HG02870 (cell line): ENCODE results near the gene LGALS9B.
A peak's percentile ranks its signal among the peaks of the same experiment; 100 is the strongest.
"Not testable (repeated sequence)": the region's sequence is repeated elsewhere in the genome, so short reads cannot be mapped to it uniquely, and the experiment has no call there.

Source experiments
- ATAC-seq: cut with Tn5 transposase; IDR thresholded peaks from one replicate; pipeline ENCODE4 v1.9.1; 2021; ENCODE audit warnings: mild to moderate bottlenecking, moderate library complexity; ENCODE audit not compliant: unreplicated experiment

The LGALS9B gene

DNA sequence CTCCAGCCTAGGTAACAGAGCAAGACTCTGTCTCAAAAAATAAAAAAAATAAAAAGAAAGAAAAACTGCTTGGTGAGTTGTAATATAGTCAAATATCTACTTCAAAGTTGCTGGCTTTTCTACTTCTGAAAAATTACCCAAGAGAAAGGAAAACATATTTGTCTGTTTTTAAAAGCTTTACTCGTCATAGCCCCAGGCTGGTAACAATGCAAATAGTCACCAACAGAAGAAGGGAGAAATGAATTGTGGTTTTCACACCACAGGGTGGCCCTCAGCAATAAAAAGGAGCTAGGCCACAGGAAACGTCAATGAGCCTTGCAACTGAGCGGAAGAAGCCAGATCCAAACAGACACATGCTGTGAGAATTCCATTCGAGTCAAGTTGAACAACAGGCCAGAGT is 1.8 kb upstream of the LGALS9B start:
- ATAC-seq: not testable (repeated sequence)

DNA sequence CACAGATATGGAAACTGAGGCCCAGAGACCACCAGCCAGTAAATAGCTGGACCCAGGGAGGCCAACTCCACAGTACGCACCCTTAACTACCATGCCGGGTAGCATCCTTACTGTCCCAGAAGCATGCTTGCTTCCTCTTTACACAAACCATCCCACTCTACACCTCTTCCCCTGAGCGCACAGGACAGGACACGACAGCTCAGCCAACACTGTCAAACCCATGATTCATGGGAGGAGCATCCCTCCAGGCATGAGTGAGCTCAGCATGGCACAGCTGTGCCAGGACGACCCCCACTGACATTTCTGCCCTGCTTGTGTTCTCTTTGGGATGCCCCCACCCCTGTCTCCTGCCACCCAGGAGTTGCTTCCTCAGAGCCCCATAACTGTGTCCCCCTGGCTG is 340 bp downstream of the LGALS9B start:
- ATAC-seq: peak; percentile 27

GRCh38 chr17:20466553-20466952 is 786 bp downstream of the LGALS9B start:
- ATAC-seq: not testable (repeated sequence)

DNA sequence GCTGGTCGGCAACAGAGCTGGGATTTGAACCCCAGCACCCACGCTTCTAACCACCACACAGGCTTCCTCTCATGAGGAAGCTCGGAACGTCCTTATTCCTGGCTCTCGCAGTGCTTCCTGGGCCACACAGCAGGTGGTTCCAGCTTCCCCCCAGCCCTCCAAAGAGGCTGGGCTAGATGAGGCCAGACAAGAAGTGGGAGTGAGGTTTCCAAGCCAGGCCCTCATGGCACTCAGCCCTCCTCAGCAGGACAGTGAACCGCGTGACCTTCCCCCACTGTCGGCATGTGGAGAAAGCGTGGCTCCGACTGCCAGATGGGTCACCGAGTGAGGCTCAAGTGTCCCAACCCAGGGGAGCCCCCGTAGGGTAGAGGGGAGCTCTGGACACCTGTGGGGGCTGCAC is 1.8 kb downstream of the LGALS9B start:
- not testable (repeated sequence) for ATAC-seq

DNA sequence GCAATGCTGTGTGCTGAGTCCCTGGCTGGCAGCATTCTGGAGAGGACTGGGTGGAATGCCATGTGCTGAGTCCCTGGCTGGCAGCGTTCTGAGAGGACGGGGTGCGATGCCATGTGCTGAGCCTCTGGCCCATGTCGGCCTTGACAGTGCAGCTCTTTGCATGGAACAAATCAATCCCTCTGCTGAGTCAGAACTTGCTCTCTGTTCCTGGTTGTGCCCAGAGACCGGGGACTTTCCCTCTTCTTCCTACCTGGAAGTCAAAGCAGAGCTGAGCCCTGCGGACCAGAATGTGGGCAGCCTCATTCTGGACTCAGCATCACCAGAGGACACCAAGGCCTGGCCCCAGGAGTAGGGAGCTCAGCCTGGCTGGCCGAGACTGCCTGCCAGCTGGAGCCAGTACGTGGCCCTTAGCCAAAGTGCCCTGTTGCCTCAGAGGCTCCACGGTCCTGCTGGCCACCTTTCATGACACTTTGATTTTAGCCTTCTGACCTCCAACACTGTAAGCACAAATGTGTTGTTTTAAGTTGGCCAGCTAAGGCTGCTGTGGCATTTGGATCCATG is 2.4 kb downstream of the LGALS9B start:
- ATAC-seq: not testable (repeated sequence)

DNA sequence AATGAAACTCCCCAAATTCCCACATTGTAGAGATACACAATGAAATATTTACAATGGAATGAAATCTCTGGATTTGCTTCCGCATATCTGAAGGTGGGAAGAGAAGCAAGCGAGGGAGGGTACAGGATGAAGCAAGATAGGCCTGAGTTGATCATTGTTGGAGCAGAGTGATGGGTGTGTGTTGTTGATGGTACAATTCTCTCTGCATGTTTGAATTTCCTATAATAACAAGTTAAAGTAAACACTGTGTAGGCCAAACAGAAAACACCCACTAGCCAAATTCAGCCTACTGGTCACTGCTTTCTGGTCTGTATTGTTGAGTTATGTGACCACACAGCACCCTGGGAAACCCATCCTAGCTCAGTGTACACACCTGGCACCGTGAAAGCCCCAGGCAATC is 5.2 kb downstream of the LGALS9B start:
- ATAC-seq: not testable (repeated sequence)

DNA sequence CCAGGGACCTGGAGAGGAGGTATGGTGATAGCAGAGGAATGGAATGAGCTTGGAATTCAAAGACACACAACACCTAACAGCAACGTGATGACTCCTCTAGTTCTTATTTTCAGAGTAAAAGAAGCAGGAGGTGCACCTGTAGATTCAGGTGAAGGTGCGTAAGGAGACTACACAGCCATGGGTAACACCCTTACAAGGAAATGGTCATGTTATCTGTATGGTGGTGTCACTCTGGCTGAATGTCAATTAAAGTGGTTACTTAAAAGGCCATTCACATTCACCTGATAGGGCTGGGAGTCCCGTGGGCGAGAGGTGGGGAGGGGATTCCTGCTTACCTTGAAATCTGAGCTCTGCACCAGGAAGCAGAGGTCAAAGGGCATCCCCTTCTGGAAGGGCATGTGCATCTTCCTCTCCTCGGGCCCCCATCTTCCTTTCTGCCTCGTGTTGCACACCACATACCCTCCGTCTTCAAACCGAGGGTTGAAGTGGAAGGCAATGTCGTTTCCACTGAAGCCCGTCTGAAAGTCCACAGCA is 9.4 kb downstream of the LGALS9B start:
- not testable (repeated sequence) for ATAC-seq

DNA sequence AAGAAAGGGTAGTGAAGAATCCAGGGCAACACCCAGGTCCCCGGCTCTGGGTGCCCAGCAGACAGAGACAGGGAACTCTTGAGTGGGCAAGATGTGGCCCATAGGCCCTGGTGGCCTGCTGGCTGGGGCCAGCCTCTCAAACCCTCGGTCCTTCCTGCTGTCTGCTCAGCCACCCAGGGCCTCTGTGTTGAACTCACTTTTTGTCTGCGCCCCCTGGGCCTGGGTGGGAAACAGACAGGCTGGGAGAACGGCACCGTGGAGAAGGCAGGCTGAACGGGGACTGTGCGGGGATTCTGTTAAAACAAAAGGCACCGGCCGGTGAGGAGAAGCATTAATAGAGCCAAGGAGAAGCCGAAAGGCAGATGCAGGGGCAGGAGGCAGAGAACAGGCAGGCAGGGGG is 12.2 kb downstream of the LGALS9B start:
- ATAC-seq: not testable (repeated sequence)

- ATAC-seq: not testable (repeated sequence)
Observed at GRCh38 chr17:20453820-20454434, 13.4 kb downstream of the LGALS9B start.

- peak; percentile 73 for ATAC-seq
Observed at GRCh38 chr17:20450852-20451251, 16.5 kb downstream of the LGALS9B start.

GRCh38 chr17:20447534-20448321 is 19.6 kb downstream of the LGALS9B start:
- ATAC-seq: not testable (repeated sequence)

GRCh38 chr17:20446895-20447294 is 20.4 kb downstream of the LGALS9B start:
- ATAC-seq: not testable (repeated sequence)

DNA sequence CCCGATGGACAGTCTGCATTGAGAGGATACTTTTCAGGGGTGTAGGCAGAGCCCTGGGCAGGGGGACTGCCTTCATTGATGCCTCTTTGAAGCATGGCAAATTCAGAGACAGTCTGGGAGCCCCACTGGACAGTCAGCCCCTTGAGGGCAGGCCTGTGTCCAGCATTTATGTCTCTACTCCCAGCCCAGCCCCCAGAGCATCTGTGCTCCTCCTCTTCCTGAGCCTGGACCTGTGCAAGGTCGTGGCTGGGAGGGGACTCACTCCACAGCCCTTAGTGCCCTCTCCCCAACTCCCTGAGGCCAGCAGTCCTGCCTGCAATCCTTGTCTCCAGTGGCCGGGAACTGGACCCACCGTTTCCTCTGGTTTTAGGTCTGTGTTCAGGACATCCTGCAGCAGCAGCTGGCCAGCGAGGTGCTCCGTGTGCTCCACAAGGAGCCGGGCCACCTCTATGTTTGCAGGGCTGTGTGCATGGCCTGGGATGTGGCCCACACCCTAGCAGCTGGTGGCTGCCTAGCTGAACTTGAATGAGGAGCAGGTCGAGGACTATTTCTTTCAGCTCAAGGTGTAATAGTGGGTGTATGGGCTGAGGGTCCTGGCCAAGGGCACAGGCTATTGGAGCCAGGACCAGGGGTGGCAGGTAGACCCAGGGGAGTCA is 22.6 kb downstream of the LGALS9B start:
- not testable (repeated sequence) for ATAC-seq

DNA sequence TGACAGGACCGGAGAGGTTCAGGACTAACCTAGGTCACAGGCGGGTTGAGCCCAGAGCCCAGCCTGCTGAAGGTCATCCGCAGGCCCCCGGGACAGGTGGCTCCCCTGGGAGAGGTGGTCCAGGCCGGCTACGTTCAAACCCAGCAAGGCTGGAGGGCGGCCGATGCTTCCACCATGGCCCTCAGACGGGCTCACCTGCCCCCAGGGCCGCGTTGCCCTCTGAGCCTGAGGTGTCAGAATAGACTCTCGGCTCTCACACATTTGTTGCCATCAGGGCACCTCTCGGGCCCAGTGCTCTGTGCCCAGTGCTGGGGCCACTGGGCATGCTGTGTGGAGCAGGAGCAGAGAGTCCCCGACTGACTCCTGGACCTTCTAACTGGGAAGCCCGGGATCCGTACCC is 23.2 kb downstream of the LGALS9B start:
- not testable (repeated sequence) for ATAC-seq

- not testable (repeated sequence) for ATAC-seq
Observed at GRCh38 chr17:20443632-20444031, 23.7 kb downstream of the LGALS9B start.

- ATAC-seq: not testable (repeated sequence)
Observed at GRCh38 chr17:20440665-20441064, 26.7 kb downstream of the LGALS9B start.

GRCh38 chr17:20435166-20435565 is 32.2 kb downstream of the LGALS9B start:
- ATAC-seq: not testable (repeated sequence)

DNA sequence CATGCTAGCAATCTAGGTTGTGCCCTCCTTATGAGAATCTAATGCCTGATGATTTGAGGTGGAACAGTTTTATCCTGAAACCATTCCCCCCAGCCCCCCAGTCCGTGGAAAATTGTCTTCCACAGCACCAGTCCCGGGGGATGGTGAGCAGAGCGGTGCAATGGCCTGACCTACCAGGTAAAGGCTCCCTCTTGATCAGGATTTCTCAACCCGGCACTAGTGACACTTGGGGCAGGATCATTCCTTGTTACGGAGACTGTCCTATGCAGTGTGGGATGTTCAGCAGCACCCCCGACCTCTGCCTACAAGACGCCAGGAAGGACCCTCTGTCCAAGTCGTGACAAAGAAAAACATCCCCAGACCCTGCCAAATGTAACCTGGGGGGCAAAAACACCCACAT is 34.0 kb downstream of the LGALS9B start:
- not testable (repeated sequence) for ATAC-seq

- ATAC-seq: not testable (repeated sequence)
Observed at GRCh38 chr17:20427264-20427663, 40.1 kb downstream of the LGALS9B start.

GRCh38 chr17:20422826-20423225 is 44.5 kb downstream of the LGALS9B start:
- not testable (repeated sequence) for ATAC-seq

DNA sequence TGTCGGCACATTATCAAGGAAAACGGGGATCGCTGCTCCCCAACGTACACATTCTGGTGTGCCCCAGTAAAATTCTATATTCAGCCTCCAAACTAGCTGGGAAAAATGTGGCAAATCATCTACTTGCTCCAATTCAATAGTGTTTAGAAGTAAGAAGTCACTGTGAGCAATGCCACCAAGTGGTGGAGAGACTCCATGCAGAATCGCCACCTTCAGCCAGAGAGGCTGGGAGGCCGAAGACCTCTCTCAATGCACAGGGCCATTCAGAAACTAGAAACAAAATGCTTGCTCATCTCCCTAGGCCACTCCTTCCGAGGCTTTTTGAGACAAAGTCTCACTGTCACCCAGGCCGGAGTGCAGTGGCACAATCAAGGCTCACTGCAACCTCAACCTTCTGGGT is 48.5 kb downstream of the LGALS9B start:
- not testable (repeated sequence) for ATAC-seq
